GM21423 (cell line): ENCODE measurements around the gene ACBD6.

Source experiments
- ATAC-seq: cut with Tn5 transposase; IDR thresholded peaks from one replicate; pipeline ENCODE4 v1.9.1; 2021; ENCODE audit warnings: mild to moderate bottlenecking, moderate library complexity; ENCODE audit not compliant: unreplicated experiment

The ACBD6 gene

GRCh38 chr1:180372728-180373127 is 129.6 kb downstream of the ACBD6 start:
- no peak for ATAC-seq

- ATAC-seq: no peak
Measured at GRCh38 chr1:180370597-180370996, 131.8 kb downstream of the ACBD6 start.

DNA sequence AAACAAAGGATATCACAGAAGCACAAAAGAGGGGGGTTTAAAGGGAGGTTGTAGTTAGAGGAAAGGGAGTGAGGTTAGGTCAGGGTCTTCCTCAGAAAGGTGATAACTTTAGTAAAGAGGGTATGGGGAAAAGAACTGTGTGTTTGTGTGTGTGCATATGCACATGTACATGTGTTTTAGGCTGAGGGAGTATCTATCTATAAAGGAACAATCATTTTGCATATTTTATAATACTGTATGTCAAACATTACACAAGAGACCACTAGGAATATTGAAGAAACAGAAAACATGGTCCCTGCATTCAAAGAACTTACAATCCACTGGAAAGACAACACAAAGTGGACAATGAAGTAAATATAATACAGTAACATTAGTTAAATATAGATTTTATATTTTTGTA is 132.2 kb downstream of the ACBD6 start:
- no peak for ATAC-seq

DNA sequence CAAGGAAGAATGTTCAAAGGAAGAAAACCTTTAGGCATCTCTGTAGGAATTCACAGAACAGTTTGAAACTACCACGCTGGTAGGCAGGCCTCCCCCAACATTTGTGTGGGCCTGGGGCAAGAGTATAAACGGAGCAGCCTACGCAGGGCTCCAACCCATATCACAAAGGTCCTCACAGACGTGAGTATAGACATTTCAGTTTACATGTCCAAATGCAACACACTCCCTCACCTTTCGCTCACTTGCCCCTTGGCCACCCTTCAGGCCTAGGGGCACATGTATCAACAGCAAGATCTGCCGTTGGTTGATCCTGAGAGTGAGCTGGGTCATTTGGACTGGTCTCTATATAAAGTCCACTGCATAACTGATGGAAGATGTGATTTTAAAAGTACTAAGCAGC is 133.3 kb downstream of the ACBD6 start:
- ATAC-seq: no peak

DNA sequence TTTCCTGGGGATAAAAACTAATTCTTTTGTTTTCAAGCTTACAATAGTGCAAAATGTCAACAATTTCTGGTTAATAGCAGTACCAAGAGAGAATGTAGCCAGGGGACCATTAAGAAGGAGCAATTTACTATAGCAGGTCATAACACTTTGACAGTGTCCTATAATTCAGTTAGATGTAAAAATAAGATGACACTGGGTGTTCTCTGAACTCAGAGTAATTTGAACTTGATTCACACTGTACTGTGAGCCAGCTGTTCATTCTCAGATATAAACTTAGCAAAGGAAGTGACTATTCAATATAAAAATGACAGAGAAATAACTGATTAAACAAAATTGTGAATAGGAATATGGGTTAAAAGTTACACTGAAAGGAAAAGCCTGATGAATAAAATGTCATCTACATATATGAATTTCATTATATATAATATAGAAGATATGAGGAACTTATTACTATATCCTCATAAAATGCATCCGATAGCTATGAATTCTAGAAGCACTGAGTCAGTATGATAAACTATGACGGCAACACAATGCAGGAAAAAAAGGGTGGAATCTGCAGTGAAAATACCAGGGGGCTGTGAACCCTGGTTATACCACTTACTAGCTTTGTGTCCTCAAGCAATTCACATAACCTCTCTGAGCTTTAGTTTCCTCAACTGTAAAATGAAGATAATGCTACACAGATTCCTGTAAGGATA is 135.9 kb downstream of the ACBD6 start:
- ATAC-seq: no peak

DNA sequence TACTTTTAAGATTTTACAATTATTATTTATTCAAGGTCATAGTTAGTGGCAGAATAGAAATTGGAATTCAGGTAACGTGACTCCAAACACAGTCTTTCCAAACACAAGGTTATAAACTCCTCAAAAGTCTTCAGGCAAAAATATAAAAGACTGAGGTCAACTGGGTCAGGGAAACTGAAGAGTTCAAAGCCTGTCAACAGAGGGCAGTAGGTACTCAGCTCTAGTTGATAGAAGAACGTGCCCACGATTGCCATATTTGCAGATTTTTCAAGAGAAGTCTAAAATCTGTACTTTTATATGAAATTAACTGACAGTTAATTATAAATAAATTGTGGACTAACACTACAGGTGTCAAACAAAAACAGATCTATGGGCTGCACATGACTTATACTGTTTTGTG is 137.3 kb downstream of the ACBD6 start:
- no peak for ATAC-seq

DNA sequence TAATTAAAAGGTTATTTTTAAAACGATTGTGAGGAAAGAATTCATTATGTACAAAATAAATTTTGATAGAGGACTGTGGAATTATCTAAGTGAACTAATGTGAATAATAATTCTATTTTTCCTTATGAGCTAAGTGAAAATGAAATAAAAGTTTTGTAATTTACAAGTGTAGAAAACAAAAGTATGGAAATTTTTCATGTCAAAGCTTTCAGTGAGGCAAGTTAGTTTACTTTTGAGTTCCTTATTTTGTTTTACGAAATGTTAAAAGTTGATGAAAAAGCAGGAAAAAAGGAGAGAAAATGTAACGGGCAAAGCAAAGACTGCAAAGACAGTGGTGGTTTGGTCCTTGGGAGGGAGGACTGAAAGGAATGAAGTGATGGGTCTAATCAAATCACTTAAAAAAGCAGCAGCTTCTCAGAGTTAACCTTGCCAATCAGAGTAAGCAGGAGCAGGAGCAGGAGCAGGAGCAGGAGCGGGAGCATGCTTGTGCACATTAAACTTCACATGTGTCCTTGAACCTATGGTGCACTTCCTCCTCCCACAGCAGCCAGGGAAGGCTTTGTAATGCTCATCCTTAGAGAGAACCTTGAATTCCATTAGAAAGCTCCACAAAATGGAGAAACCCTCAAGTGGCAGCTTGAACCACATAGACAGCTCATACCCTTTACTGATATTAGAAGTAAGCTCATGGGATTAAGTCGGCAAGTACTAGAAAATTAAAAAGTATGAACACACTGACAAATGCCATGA is 139.0 kb downstream of the ACBD6 start:
- ATAC-seq: no peak

GRCh38 chr1:180360333-180361075 is 141.9 kb downstream of the ACBD6 start:
- ATAC-seq: no peak

DNA sequence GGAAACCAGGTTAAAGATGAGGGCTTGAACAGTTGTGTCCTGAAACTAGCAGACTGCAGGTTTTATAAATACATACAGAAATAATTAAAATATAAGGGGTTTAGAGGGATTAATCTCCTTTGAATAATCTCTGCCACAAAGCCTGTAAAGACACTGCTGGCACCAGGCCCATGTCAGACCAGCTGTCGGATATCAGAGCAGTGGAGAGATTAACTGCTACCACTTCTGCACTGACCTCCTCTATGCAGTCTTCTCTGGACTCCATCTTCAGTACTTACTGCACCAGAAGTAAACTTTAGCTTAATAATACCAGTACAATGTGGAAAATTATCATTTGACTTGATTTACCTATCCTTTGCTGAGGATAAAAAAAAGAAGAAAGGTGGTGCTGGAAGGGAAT is 143.7 kb downstream of the ACBD6 start:
- no peak for ATAC-seq

DNA sequence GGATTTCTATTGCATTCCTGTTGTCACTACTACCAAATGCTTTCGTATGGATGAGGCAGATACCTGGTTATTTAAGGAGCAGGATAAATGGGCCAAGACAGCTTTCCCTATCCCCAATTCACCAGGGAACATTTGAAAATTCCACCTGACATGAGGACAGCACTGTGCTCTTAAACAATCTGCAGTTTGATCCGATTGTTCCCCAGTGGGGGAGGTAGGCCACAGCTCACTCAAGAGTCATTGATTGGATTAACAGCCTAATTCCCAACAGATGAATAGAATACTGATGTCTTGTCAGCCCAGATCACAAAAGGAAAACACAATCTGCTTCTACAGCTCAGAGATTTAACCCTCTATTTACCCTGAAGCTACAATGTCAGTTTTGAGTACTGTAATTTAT is 148.4 kb downstream of the ACBD6 start:
- no peak for ATAC-seq

- ATAC-seq: no peak
Measured at GRCh38 chr1:180352588-180352987, 149.8 kb downstream of the ACBD6 start.

GRCh38 chr1:180352021-180352420 is 150.4 kb downstream of the ACBD6 start:
- ATAC-seq: no peak

GRCh38 chr1:180345148-180345547 is 157.2 kb downstream of the ACBD6 start:
- no peak for ATAC-seq

GRCh38 chr1:180343921-180344769 is 158.2 kb downstream of the ACBD6 start:
- peak; percentile 71 for ATAC-seq

- ATAC-seq: no peak
Measured at GRCh38 chr1:180327089-180327488, 175.3 kb downstream of the ACBD6 start.

DNA sequence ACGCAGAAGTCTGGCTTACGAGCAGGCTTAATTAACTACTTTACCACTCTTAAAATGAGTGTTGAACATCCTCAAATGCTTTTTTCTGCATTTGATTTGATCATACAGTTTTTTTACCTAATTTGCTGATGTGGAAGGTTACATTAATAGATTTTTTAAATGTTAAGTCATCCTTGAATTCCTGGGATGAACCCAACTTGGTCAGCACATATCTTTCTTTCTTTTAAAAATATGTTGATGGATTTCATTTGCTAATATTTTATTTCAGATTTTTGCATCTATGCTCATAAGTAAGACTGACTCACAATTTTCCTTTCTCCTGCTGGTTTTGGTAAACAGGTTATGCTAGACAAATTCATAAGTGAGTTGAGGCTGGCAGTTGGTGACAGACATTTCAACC is 189.5 kb downstream of the ACBD6 start:
- no peak for ATAC-seq

DNA sequence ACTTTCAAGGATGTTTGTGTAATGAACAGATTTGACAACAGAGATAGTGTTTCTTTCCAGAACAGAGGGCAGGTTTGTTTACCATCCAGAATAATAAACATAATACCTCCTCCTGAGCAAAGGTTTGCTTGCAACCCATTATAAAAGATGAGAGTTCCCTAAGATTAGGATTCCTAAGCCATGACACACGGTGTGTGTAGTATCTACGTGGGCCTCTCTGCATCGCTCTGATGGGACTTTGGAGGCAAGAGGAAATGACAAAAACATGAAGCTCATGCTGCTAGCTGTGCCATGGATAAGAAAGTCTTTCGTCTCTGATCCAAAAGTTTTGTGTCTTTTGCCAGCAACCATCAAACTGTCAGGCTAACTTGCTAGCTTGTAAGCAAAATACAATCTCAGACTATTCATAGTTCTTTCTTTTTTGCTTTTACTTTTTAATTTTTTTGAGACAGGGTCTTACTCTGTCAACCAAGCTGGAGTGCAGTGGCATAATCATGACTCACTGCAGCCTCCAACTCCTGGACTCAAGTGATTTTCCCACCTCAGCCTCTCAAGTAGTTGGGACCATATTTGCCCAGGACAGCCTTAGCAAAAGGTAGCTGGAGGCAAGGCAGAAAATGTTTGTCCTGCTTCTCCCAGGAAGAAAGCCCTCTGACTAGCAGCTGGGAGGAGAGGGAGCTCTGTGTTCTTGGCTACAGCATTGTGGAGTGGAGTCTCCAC is 191.2 kb downstream of the ACBD6 start:
- ATAC-seq: no peak

DNA sequence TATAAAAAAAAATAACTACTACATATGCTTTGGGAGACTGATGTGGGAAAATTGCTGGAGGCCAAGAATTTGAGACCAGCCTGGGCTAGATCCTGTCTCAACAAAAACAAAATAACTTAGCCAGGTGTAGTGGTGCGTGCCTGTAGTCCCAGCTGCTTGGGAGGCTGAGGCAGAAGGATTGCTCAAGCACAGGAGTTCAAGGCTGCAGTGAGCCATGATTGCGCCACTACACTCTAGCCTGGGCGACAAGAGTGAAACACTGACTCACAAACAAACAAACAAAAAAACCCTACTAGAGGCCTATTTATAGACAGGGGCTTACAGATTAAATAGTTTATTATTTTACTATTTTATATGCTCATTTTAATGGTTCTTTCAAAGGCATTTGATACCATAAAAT is 192.3 kb downstream of the ACBD6 start:
- no peak for ATAC-seq

GRCh38 chr1:180309338-180309737 is 193.0 kb downstream of the ACBD6 start:
- no peak for ATAC-seq

- ATAC-seq: no peak
Measured at GRCh38 chr1:180301135-180301742, 201.1 kb downstream of the ACBD6 start.
